Measurements from ENCODE around the gene FXYD3. TPM values are rescaled to one million over a fixed set of nuclear protein-coding genes. Genes with fewer than 3 reads are reported as not detected.
A peak's percentile ranks its signal among the peaks of the same experiment; 100 is the strongest.

FXYD3 gene
- total RNA-seq, 1 experiment from 2014 or later: 17.4 TPM

DNA sequence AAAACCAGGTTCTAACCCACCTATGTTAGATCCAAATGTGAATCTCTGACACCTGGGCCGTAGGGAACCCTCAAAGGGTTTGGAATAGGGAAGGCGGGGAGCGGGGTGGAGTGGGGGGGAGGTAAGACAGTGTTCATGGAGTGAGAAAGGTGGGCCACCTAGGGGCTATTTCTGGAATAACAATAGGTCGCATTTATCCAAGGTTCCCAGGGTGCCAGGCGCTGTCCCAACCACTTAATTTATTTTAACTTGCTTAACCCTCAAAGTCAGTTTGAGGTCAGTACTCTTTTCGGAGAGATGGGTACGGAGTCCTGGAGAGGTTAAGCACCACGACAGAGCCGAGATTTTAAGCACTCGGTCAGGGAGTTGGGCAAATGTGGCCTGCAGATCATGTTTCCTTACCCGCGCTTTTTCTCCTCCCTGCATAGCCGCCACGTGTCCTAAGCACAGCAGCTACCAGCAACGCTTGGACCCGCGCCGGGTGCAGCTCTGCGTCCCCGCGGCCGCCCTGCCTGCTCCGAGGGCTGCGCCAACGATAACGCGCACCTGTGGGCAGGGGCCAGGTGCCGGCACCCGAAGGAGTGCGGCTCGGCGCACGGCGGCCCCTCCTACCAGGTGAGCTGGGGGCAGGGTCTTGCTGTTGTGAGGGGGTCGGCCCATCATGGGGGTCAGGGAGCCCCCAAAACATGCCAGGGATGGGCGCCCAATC lies 25.0 kb upstream of the FXYD3 start:
- H3K79me2 ChIP-seq (ENCODE audit: insufficient read depth, low read length): no peaks in the 10 kb centered on the region
- no peaks in the 10 kb centered on the region for H3K36me3 ChIP-seq (ENCODE audit: control insufficient read depth in 1 of 2, insufficient read depth in 2 of 2, low read length in 2 of 2)
- H3K4me1 ChIP-seq (ENCODE audit: control insufficient read depth in 1 of 2, insufficient read depth in 2 of 2, low read length in 2 of 2): peaks cover 0 to 17% of the 10 kb centered on the region in 2 experiments; a peak in 2 of 4 replicates
- no peak overlapping the region for H3K4me3 ChIP-seq (replicated peaks in 1 of 2; ENCODE audit: low read depth in 1 of 2, low read length in 2 of 2)
- H3K9me3 ChIP-seq (ENCODE audit: control insufficient read depth in 1 of 2, insufficient read depth in 1 of 2, low read depth in 1 of 2, low read length in 2 of 2): no peaks in the 10 kb centered on the region
- DNase-seq (ENCODE audit: low read depth, low spot score) (peak; percentile 48), ATAC-seq (peak; percentile 94)
- BruUV-seq (replicated peaks): no TSS peak
- H3K9me2 ChIP-seq (ENCODE audit: insufficient read depth): no peaks in the 10 kb centered on the region
- intact Hi-C loops (cut with micrococcal nuclease): loop anchor here (1.0 kb wide), 1 partner anchor 117 kb away; no protein-coding TSS in a partner anchor
- H2AFZ ChIP-seq (ENCODE audit: low read depth, low read length, poor library complexity, severe bottlenecking): peak overlapping the region; percentile 86
- no peaks in the 10 kb centered on the region for H4K20me1 ChIP-seq (ENCODE audit: insufficient read depth)
- H3K4me2 ChIP-seq (ENCODE audit: low read length): peak overlapping the region; percentile 33; the same call in 1 of the 2 replicates
- RAD21 ChIA-PET (ENCODE audit: low non-redundant PET in 1 of 2, low total read pairs in 2 of 2, uncharacterized antibody in 2 of 2, unreplicated experiment in 2 of 2): no interaction called here
- CTCF ChIA-PET: interaction anchor here (0.6 to 1.0 kb wide), 2 partner anchors 8 to 21 kb away, joined by 3 read pairs; no protein-coding TSS in a partner anchor
- H3K27me3 ChIP-seq (ENCODE audit: insufficient read depth, low read length): no peaks in the 10 kb centered on the region
- POLR2A ChIA-PET: no interaction called here
- H3K27ac ChIP-seq (ENCODE audit: low read depth, low read length): no peak overlapping the region
- no peak overlapping the region for H3K9ac ChIP-seq (ENCODE audit: low read length)
- peak; percentile 18; the same call in 1 of the 2 replicates for TF ChIP-seq ZFX (IDR thresholded peaks at IDR 0.05)
- no peak for TF ChIP-seq SP1 (IDR thresholded peaks at IDR 0.05; ENCODE audit: low read depth)
- no peak for TF ChIP-seq EGR1 (IDR thresholded peaks at IDR 0.05; ENCODE audit: low read depth)
- peak; percentile 52 to 70 (median 67); a peak in 5 of 6 replicates for TF ChIP-seq CTCF (IDR thresholded peaks at IDR 0.05 in 2 of 3, conservative IDR thresholded peaks at IDR 0.05 in 1 of 3; ENCODE audit: borderline replicate concordance in 1 of 3, insufficient read depth in 1 of 3, low read depth in 2 of 3, low read length in 2 of 3)
- TF ChIP-seq CEBPB (IDR thresholded peaks at IDR 0.05; ENCODE audit: low read depth): no peak
- peak; percentile 72 for TF ChIP-seq RAD21 (IDR thresholded peaks at IDR 0.05; ENCODE audit: low read depth)
- TF ChIP-seq EZH2 (IDR thresholded peaks at IDR 0.05): no peak
- TF ChIP-seq ZBTB33 (IDR thresholded peaks at IDR 0.05; ENCODE audit: extremely low read depth, insufficient replicate concordance, low read length): no peak

All from HCT116 (cell line).